Loucy (cell line): Measurements from ENCODE around the gene GIPC2.

Experiments
- H2AFZ ChIP-seq: fragments of 200-600 bp; sonication (generic); 2 replicates; pipeline ENCODE4 v1.6.0; 2016; ENCODE audit warnings: antibody characterized with exemption, mild to moderate bottlenecking, low read length, moderate library complexity
- H3F3A ChIP-seq: fragments of 200-600 bp; 2 replicates; pipeline ENCODE4 v1.6.0; 2016; ENCODE audit warnings: antibody characterized with exemption, low read depth, mild to moderate bottlenecking
- H3K27me3 ChIP-seq: fragments of 200-600 bp; sonication (generic); 2 replicates; pipeline ENCODE4 v1.6.1; 2014; ENCODE audit warnings: low read length, mild to moderate bottlenecking; ENCODE audit not compliant: insufficient read depth, poor library complexity, severe bottlenecking
- H3K36me3 ChIP-seq: fragments of 200-600 bp; sonication (generic); 2 replicates; pipeline ENCODE4 v1.6.1; 2016; ENCODE audit warnings: low read length; ENCODE audit not compliant: insufficient read depth
- H3K4me1 ChIP-seq: fragments of 200-600 bp; sonication (generic); 2 replicates; pipeline ENCODE4 v1.5.1; 2014; ENCODE audit warnings: low read length, mild to moderate bottlenecking; ENCODE audit not compliant: insufficient read depth, poor library complexity, severe bottlenecking
- H3K4me2 ChIP-seq: fragments of 200-600 bp; sonication (generic); 2 replicates; pipeline ENCODE4 v1.6.0; 2014; ENCODE audit warnings: antibody characterized with exemption, low read length, low read depth, mild to moderate bottlenecking; ENCODE audit not compliant: poor library complexity, severe bottlenecking
- H3K4me3 ChIP-seq: fragments of 200-600 bp; sonication (generic); 2 replicates; pipeline ENCODE4 v1.5.1; 2014; ENCODE audit warnings: low read length, mild to moderate bottlenecking, mixed read lengths; ENCODE audit not compliant: poor library complexity, severe bottlenecking
- H3K79me2 ChIP-seq: fragments of 200-600 bp; sonication (generic); 2 replicates; pipeline ENCODE4 v1.6.1; 2014; ENCODE audit warnings: low read length; ENCODE audit not compliant: insufficient read depth
- H3K9ac ChIP-seq: fragments of 200-600 bp; sonication (generic); 2 replicates; pipeline ENCODE4 v1.6.0; 2014; ENCODE audit warnings: mild to moderate bottlenecking, low read depth, low read length, moderate library complexity; ENCODE audit not compliant: poor library complexity, severe bottlenecking
- H3K9me2 ChIP-seq: fragments of 200-600 bp; sonication (generic); replicated peaks from 2 replicates; pipeline ENCODE4 v1.6.1; 2016; ENCODE audit warnings: low read depth, low read length, mixed read lengths
- H3K9me3 ChIP-seq: fragments of 200-600 bp; sonication (generic); 2 replicates; pipeline ENCODE4 v1.6.1; 2014; ENCODE audit warnings: mild to moderate bottlenecking, antibody characterized with exemption, low read length, low read depth; ENCODE audit not compliant: insufficient read depth
- H4K20me1 ChIP-seq: fragments of 200-600 bp; sonication (generic); 2 replicates; pipeline ENCODE4 v1.6.0; 2014; ENCODE audit warnings: antibody characterized with exemption, low read length, mild to moderate bottlenecking; ENCODE audit not compliant: insufficient read depth, poor library complexity, severe bottlenecking
- EZH2phosphoT487 ChIP-seq: fragments of 200-600 bp; IDR thresholded peaks from 2 replicates; pipeline ENCODE4 v1.6.1; 2018; ENCODE audit warnings: antibody characterized with exemption, mild to moderate bottlenecking, moderate library complexity, borderline replicate concordance
- TF ChIP-seq, protein P1 (sequence below): fragments of 200-600 bp; sonication (generic); conservative IDR thresholded peaks from 2 replicates; pipeline ENCODE4 v1.5.1; 2014; ENCODE audit warnings: mild to moderate bottlenecking, antibody characterized with exemption, low read length

The GIPC2 gene

DNA sequence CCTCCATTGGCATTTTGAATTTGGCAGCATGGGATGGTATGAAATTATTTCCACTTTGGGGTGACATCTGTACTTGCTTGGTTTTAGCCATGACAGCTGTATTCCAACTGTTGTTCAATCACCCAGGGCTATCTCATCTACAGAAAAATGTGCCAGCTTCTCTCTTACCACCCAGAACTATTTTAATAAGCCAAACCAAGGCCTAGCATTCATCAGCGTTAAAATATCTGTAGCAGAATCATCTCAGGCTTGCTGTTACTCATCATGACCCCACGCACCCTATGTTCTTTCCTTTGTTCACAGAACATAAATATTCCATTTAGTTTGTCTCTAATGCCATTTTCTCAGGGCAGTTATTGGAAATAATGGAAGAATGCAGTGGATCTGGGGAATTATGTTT is 49.8 kb downstream of the GIPC2 start:
- Histone ChIP-seq H3K36me3 (no peaks in the 10 kb centered on the region), H3K9me2 (no peaks in the 10 kb centered on the region), H3K27me3 (no peaks in the 10 kb centered on the region), H3K4me2 (no peak overlapping the region), H3K9me3 (no peaks in the 10 kb centered on the region), H3K9ac (no peak overlapping the region), H3K4me1 (no peaks in the 10 kb centered on the region), H3K79me2 (no peaks in the 10 kb centered on the region), H4K20me1 (no peaks in the 10 kb centered on the region), H2AFZ (no peak overlapping the region), H3F3A (no peaks in the 10 kb centered on the region), H3K4me3 (no peak overlapping the region)
- no peak for TF ChIP-seq EZH2phosphoT487
- TF ChIP-seq, protein P1, sequence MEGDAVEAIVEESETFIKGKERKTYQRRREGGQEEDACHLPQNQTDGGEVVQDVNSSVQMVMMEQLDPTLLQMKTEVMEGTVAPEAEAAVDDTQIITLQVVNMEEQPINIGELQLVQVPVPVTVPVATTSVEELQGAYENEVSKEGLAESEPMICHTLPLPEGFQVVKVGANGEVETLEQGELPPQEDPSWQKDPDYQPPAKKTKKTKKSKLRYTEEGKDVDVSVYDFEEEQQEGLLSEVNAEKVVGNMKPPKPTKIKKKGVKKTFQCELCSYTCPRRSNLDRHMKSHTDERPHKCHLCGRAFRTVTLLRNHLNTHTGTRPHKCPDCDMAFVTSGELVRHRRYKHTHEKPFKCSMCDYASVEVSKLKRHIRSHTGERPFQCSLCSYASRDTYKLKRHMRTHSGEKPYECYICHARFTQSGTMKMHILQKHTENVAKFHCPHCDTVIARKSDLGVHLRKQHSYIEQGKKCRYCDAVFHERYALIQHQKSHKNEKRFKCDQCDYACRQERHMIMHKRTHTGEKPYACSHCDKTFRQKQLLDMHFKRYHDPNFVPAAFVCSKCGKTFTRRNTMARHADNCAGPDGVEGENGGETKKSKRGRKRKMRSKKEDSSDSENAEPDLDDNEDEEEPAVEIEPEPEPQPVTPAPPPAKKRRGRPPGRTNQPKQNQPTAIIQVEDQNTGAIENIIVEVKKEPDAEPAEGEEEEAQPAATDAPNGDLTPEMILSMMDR, result no peak

DNA sequence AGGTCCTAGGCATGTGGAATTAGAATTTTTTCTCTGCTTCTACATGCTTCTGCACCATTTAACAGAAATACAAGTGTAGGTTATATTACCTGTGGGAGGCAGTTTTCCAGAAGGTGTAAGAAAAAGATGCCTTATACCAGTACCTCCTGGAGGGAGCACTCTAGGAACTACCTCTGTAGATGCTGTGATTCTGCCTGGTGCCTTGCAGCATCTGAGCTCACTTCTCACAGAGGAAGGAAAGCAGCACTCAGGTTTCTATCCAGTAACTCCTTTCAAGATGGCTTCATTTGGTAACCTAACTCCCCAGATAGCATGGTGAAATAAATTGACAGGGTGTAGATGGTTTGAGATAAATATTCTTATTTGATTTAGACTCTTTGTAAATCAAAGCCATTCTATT is 50.3 kb downstream of the GIPC2 start:
- Histone ChIP-seq H3K36me3 (no peaks in the 10 kb centered on the region), H3K4me2 (no peak overlapping the region), H2AFZ (no peak overlapping the region), H3K4me3 (no peak overlapping the region), H3F3A (no peaks in the 10 kb centered on the region), H3K27me3 (no peaks in the 10 kb centered on the region), H3K9ac (no peak overlapping the region), H3K79me2 (no peaks in the 10 kb centered on the region), H3K4me1 (no peaks in the 10 kb centered on the region), H4K20me1 (no peaks in the 10 kb centered on the region), H3K9me2 (no peaks in the 10 kb centered on the region), H3K9me3 (no peaks in the 10 kb centered on the region)
- TF ChIP-seq, protein P1, result no peak
- TF ChIP-seq EZH2phosphoT487, result no peak

DNA sequence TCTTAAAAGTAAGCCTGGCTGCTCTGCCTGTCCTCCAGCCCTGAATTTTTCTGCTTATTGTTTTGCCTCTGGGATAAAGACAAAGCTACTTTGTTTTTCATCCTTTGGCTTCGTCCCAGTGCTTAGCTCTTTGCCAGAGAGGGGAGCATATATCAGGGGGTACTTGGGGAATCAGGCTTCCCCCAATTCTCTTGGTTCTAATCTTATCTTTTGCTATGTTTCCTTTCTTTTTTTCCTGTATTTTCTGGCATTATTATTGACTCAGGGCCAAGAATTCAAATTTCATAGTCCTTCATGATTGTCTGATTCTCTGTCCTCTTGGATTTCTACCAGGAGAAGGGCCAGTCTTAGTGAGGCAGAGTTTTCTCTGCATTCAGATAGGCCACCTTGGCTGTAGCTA is 51.2 kb downstream of the GIPC2 start:
- Histone ChIP-seq H3K4me2 (no peak overlapping the region), H3K9me3 (no peaks in the 10 kb centered on the region), H3K4me3 (no peak overlapping the region), H3K4me1 (no peaks in the 10 kb centered on the region), H3K9me2 (no peaks in the 10 kb centered on the region), H3K79me2 (no peaks in the 10 kb centered on the region), H3K27me3 (no peaks in the 10 kb centered on the region), H4K20me1 (no peaks in the 10 kb centered on the region), H2AFZ (no peak overlapping the region), H3K36me3 (no peaks in the 10 kb centered on the region), H3K9ac (no peak overlapping the region), H3F3A (no peaks in the 10 kb centered on the region)
- TF ChIP-seq, protein P1, result no peak
- no peak for TF ChIP-seq EZH2phosphoT487
